ENCODE measurements around the gene DISC1. TPM values are rescaled to one million over a fixed set of nuclear protein-coding genes. Genes with fewer than 3 reads are reported as not detected.
A peak's percentile ranks its signal among the peaks of the same experiment; 100 is the strongest.

Gene DISC1
- total and polyA plus RNA-seq, 8 donors, result 0.42 to 6.6 (median 1.5) TPM

- TF ChIP-seq CTCF (IDR thresholded peaks at IDR 0.05), result peak; percentile 72 to 85 (median 74)
- no peak overlapping the region for H3K4me3 ChIP-seq
- no peak overlapping the region for H3K27ac ChIP-seq
- FAIRE-seq, result peak; percentile 78
- no peaks in the 10 kb centered on the region for H3K9me3 ChIP-seq
- no peaks in the 10 kb centered on the region for H3K4me1 ChIP-seq
- no peaks in the 10 kb centered on the region for H3K27me3 ChIP-seq
- intact Hi-C loops (cut with DNase I), result loop anchor here in 2 of 3 donors (5.0 to 10.0 kb wide), 2 partner anchors 758 to 766 kb away; partner anchors contain the start of gene SIPA1L2 (in 1 of the 2)
- H3K36me3 ChIP-seq, result no peaks in the 10 kb centered on the region
- DNase-seq, result peak in 4 of 6 donors; percentile 30 to 67 (median 36)
- WGBS, 2 donors, result 31 to 32% methylated on average over 18 of the region's 18 CpGs
- peak in 3 of 4 donors; percentile 67 to 83 (median 71) for ATAC-seq
These were observed 240.1 kb downstream of the DISC1 start for GRCh38 chr1:231866392-231867331.

GRCh38 chr1:231867607-231868006, 241.0 kb downstream of the DISC1 start:
- H3K36me3 ChIP-seq, result no peaks in the 10 kb centered on the region
- ATAC-seq, result no peak
- H3K4me3 ChIP-seq, result no peak overlapping the region
- H3K4me1 ChIP-seq, result no peaks in the 10 kb centered on the region
- WGBS, 2 donors, result 19 to 23% methylated on average over 2 of the region's 2 CpGs
- no peaks in the 10 kb centered on the region for H3K27me3 ChIP-seq
- H3K27ac ChIP-seq, result no peak overlapping the region
- no peak for DNase-seq
- TF ChIP-seq CTCF (IDR thresholded peaks at IDR 0.05), result no peak
- no peaks in the 10 kb centered on the region for H3K9me3 ChIP-seq
- intact Hi-C loops (cut with DNase I), result loop anchor here in 2 of 3 donors (5.0 to 10.0 kb wide), 2 partner anchors 757 to 765 kb away; partner anchors contain the start of gene SIPA1L2 (in 1 of the 2)
- no peak for FAIRE-seq

GRCh38 chr1:231869364-231869763, 242.8 kb downstream of the DISC1 start:
- Histone ChIP-seq H3K27me3 (no peaks in the 10 kb centered on the region), H3K9me3 (no peaks in the 10 kb centered on the region), H3K4me3 (no peak overlapping the region), H3K27ac (no peak overlapping the region), H3K36me3 (no peaks in the 10 kb centered on the region), H3K4me1 (no peaks in the 10 kb centered on the region)
- DNase-seq, result no peak
- intact Hi-C loops (cut with DNase I), result loop anchor here in 2 of 3 donors (5.0 to 10.0 kb wide), 2 partner anchors 755 to 763 kb away; partner anchors contain the start of gene SIPA1L2 (in 1 of the 2)
- no peak for TF ChIP-seq CTCF (IDR thresholded peaks at IDR 0.05)
- no peak for FAIRE-seq
- peak in 2 of 4 donors; percentile 54 to 62 for ATAC-seq
- WGBS, 2 donors, result 60 to 93% methylated on average over 2 of the region's 2 CpGs

- no peak overlapping the region for H3K27ac ChIP-seq
- DNase-seq (no peak), FAIRE-seq (no peak), ATAC-seq (no peak)
- no peak overlapping the region for H3K4me3 ChIP-seq
- no peaks in the 10 kb centered on the region for H3K36me3 ChIP-seq
- TF ChIP-seq CTCF (IDR thresholded peaks at IDR 0.05), result no peak
- no peaks in the 10 kb centered on the region for H3K9me3 ChIP-seq
- H3K4me1 ChIP-seq, result no peaks in the 10 kb centered on the region
- intact Hi-C loops (cut with DNase I), result no loop called here
- WGBS, 2 donors, result 86 to 94% methylated on average over 6 of the region's 6 CpGs
- no peaks in the 10 kb centered on the region for H3K27me3 ChIP-seq
These were observed 244.9 kb downstream of the DISC1 start for GRCh38 chr1:231871471-231871870.
